Measurements from ENCODE around the gene FBXO31. TPM values are rescaled to one million over a fixed set of nuclear protein-coding genes. Genes with fewer than 3 reads are reported as not detected.

FBXO31 gene
- total and polyA plus RNA-seq, 9 of the 15 experiments (the other 6 are each of a cell fraction or from before 2014, with no cell fraction given), result 0.18 to 33.3 (median 10.9) TPM

Other genes starting within 250 kb of the FBXO31 start
- gene C16orf95, start 66.4 kb downstream of the FBXO31 start, total RNA-seq (2014; rRNA removed), result 9.3 and 13.9 TPM in 2 replicates
- 7.4 and 9.4 TPM in 2 replicates for gene C16orf95, start 66.4 kb downstream of the FBXO31 start, total RNA-seq (2014; rRNA removed; fragmentation: Illumina TruSeq; extraction: Trizol)
- gene C16orf95, start 66.4 kb downstream of the FBXO31 start, total RNA-seq (2015; rRNA removed; fragmentation: Illumina TruSeq; extraction: Trizol), result 9.6 and 10.1 TPM in 2 replicates
- gene C16orf95, start 66.4 kb downstream of the FBXO31 start, total RNA-seq (2021), result 20.5 and 22.6 TPM in 2 replicates
- 6.5 and 11.0 TPM in 2 replicates for gene C16orf95, start 66.4 kb downstream of the FBXO31 start, polyA plus RNA-seq (2011; rRNA removed)
- 5.9 and 7.2 TPM in 2 replicates for gene C16orf95, start 66.4 kb downstream of the FBXO31 start, polyA plus RNA-seq (2014; fragmentation: Illumina TruSeq; extraction: Trizol)
- gene C16orf95, start 66.4 kb downstream of the FBXO31 start, polyA plus RNA-seq (2014; fragmentation: Nextera tagmentation; extraction: Ambion mirVana), result 10 to 100 TPM; 13.7 to 15.3 TPM
- 8.5 TPM in 2 replicates for gene C16orf95, start 66.4 kb downstream of the FBXO31 start, polyA plus RNA-seq (2014; rRNA removed)
- gene MAP1LC3B, start 8.6 kb upstream of the FBXO31 start, total RNA-seq (2014; rRNA removed), result 21.3 and 24.9 TPM in 2 replicates
- gene MAP1LC3B, start 8.6 kb upstream of the FBXO31 start, total RNA-seq (2014; rRNA removed; fragmentation: Illumina TruSeq; extraction: Trizol), result 26.7 and 32.7 TPM in 2 replicates
- 16.0 and 16.2 TPM in 2 replicates for gene MAP1LC3B, start 8.6 kb upstream of the FBXO31 start, total RNA-seq (2015; rRNA removed; fragmentation: Illumina TruSeq; extraction: Trizol)
- gene MAP1LC3B, start 8.6 kb upstream of the FBXO31 start, total RNA-seq (2021), result 73.1 and 77.4 TPM in 2 replicates
- 37.0 and 42.6 TPM in 2 replicates for gene MAP1LC3B, start 8.6 kb upstream of the FBXO31 start, polyA plus RNA-seq (2011; rRNA removed)
- 79.9 and 81.5 TPM in 2 replicates for gene MAP1LC3B, start 8.6 kb upstream of the FBXO31 start, polyA plus RNA-seq (2014; fragmentation: Illumina TruSeq; extraction: Trizol)
- gene MAP1LC3B, start 8.6 kb upstream of the FBXO31 start, polyA plus RNA-seq (2014; fragmentation: Nextera tagmentation; extraction: Ambion mirVana), result 10 to 100 TPM; 30.4 to 36.7 TPM
- 45.5 TPM in 2 replicates for gene MAP1LC3B, start 8.6 kb upstream of the FBXO31 start, polyA plus RNA-seq (2014; rRNA removed)
- gene ZCCHC14, start 109.2 kb upstream of the FBXO31 start, total RNA-seq (2014; rRNA removed), result 3.0 and 3.6 TPM in 2 replicates
- gene ZCCHC14, start 109.2 kb upstream of the FBXO31 start, total RNA-seq (2014; rRNA removed; fragmentation: Illumina TruSeq; extraction: Trizol), result 2.1 and 2.3 TPM in 2 replicates
- gene ZCCHC14, start 109.2 kb upstream of the FBXO31 start, total RNA-seq (2015; rRNA removed; fragmentation: Illumina TruSeq; extraction: Trizol), result 2.9 and 3.3 TPM in 2 replicates
- gene ZCCHC14, start 109.2 kb upstream of the FBXO31 start, total RNA-seq (2021), result 12.4 and 12.8 TPM in 2 replicates
- 1.8 and 2.4 TPM in 2 replicates for gene ZCCHC14, start 109.2 kb upstream of the FBXO31 start, polyA plus RNA-seq (2011; rRNA removed)
- gene ZCCHC14, start 109.2 kb upstream of the FBXO31 start, polyA plus RNA-seq (2014; fragmentation: Illumina TruSeq; extraction: Trizol), result 5.9 and 6.0 TPM in 2 replicates
- 1 to 10 TPM; 1.5 TPM for gene ZCCHC14, start 109.2 kb upstream of the FBXO31 start, polyA plus RNA-seq (2014; fragmentation: Nextera tagmentation; extraction: Ambion mirVana)
- gene ZCCHC14, start 109.2 kb upstream of the FBXO31 start, polyA plus RNA-seq (2014; rRNA removed), result 5.1 and 5.5 TPM in 2 replicates
- not detected in 2 replicates for gene JPH3, start 218.7 kb upstream of the FBXO31 start, total RNA-seq (2014; rRNA removed)
- not detected in 2 replicates for gene JPH3, start 218.7 kb upstream of the FBXO31 start, total RNA-seq (2014; rRNA removed; fragmentation: Illumina TruSeq; extraction: Trizol)
- not detected in 2 replicates for gene JPH3, start 218.7 kb upstream of the FBXO31 start, total RNA-seq (2015; rRNA removed; fragmentation: Illumina TruSeq; extraction: Trizol)
- gene JPH3, start 218.7 kb upstream of the FBXO31 start, total RNA-seq (2021), result 0.07 TPM in 1 of 2 replicates, not detected in the other
- 0.04 TPM in 1 of 2 replicates, not detected in the other for gene JPH3, start 218.7 kb upstream of the FBXO31 start, polyA plus RNA-seq (2011; rRNA removed)
- not detected in 2 replicates for gene JPH3, start 218.7 kb upstream of the FBXO31 start, polyA plus RNA-seq (2014; fragmentation: Illumina TruSeq; extraction: Trizol)
- gene JPH3, start 218.7 kb upstream of the FBXO31 start, polyA plus RNA-seq (2014; fragmentation: Nextera tagmentation; extraction: Ambion mirVana), result not detected
- 0.01 TPM in 1 of 2 replicates, not detected in the other for gene JPH3, start 218.7 kb upstream of the FBXO31 start, polyA plus RNA-seq (2014; rRNA removed)

All from K562 (cell line).